GM18858 (cell line): ENCODE data around the gene ME3.
"Not testable (repeated sequence)": the region's sequence is repeated elsewhere in the genome, so short reads cannot be mapped to it uniquely, and the experiment has no call there.

ENCODE experiments used
- ATAC-seq: cut with Tn5 transposase; IDR thresholded peaks from one replicate; pipeline ENCODE4 v1.9.1; 2021; ENCODE audit not compliant: unreplicated experiment

ME3 gene

DNA sequence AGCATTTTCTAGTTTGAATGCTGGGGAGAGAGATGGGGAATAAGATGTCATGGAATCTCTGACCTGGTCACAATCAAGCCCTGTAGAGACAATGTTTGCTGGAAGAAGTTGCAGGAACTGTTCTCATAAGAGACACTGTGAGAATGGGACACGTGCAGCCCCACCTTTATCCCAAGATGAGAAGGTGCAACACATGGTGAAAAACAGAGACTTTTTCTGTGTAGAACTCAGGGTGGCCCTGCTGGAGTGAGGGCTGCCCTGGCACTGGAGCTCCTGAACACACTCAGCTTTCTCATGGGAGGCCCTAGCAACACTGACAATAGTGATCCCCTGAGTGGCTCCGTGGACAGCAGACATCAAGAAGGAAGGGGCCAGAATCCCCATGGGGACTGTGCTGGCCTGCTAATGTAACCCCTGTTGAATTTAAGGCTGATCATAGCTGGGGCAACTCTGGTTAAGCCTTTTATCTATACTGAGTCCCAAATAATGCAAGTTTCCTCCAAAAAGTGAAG, 106.6 kb downstream of the ME3 start:
- ATAC-seq = no peak

DNA sequence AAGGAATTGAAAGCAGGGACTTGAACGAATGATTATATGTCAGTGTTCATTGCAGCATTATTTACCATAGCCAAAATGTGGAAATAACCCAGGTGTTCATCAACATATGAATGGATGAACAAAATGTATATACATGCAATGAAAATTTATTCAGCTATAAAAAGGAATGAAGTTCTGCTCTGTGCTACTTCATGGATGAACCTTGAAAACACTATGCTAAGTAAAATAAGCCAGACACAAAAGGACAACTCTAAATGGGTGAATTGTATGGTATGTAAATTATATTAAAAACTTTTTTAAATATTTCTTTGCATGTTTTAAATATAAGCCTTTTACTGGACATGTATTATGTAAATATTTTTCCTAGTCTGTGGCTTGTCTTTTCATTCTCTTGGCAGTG, 107.0 kb downstream of the ME3 start:
- ATAC-seq = no peak

DNA sequence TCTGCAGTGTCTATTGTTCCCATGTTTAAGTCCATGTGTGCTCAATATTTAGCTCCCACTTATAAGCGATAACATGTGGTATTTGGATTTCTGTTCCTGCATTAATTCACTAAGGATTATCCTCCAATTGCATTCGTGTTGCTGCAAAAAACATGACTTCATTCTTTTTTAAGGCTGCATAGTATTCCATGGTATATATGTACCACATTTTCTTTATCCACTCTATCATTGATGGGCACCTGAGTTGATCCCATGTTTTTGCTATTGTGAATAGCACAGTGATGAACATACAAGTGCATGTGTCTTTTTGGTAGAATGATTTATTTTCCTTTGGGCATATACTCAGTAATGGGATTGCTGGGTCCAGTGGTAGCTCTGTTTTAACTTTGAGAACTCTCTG, 109.6 kb downstream of the ME3 start:
- not testable (repeated sequence) for ATAC-seq

DNA sequence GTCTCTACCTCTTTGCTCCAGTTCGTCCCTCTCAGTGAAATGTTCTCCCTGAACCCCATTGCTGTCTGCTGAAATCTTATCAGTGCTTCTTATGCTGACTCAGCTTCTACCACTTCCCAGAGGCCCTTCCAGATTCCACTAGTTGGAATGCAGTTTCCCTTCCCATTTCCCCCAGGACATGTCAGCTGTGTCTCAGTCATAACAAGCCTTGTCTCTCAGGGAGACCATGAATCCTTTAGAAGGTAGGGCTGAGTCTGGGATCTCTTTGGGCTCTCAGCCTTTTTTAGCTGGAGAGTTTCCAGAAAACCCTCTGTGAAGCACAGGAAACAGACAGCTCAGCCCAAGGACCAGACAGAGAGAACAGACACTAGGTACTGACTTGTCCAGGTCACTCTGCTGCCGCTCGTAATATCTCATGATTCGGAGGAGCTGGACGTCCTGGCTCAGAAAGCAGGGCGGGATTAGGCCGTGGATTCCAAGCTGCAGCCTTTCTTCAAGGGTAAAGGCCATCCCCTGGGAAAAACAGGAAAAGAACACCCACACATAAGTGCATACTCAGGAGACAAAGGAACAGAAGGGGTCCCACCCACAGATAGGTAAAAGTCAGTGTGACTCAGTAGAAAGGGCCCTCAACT, 113.0 kb downstream of the ME3 start:
- no peak for ATAC-seq

DNA sequence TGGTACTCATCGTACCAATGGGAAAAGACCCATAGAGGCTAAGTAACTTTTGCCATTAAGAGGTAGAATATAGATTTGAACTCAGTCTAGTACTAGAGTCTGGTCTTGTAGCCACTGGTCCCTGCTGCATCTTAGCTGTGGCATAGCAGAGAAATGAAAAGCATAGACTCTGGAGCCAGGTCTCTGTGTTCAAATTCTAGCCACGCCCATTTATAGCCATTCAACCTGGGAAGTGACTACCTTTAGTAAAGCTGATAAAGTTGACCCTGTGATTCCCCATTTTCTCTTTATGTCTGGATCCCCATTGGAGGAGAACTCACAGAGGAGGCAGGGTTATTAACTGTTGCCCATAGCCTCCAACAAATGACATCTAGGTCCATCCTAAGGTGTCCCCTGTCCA, 113.6 kb downstream of the ME3 start:
- no peak for ATAC-seq

DNA sequence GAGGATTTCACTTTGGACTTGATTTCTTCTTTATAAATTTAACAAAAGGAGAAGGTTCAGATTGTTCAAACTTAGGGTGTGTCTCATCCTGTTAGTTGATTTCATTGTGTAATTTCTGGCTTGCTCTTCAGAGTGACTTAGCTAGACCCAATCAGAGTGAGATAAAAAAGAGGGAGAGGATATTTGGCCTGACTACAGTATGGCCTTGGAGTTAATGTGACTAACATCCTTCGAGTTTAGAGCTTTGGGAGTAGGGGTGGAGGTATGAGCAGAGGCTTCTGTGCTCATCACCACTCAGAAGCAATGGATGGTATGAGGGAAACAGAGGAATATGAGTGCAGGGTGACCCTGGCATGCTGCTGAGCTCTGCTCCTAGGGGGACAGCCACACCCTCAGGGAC, 114.2 kb downstream of the ME3 start:
- ATAC-seq = no peak

DNA sequence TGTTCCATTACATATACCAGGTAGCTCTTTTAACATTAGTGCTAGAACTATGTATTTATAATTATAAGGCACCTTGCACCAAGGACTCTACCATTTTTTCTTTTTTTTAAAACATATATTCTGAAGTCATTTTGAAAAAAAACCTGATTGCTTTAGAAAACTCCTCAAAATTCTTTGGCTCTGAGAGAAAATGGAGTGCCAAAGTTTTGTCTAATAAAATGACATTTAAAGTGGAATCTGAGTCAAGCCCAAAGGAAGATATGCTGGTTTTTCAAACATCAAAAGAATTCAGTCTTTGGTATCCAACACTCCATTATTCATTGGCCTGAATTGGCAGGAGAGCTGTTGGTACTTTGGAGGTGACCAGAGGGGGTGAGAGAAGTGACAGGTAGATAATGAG, 116.5 kb downstream of the ME3 start:
- ATAC-seq = no peak

DNA sequence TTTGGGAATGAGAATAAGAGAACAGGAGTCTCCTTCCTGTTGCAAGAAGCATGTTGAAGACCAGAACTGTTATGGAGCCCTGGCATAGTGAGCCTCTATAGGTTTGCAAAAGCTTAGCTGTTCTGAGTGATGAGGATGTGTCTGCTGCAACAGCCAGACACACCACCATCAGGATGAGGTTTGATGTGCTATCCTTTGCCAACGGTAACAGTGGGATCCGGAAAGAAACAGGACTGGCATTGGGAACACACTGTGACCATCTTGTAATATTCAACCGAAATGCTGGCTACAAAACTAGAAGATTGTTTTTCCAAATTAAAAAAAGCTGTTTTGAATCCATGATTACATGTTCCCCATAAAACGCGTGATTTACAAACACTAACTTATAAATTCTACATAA, 117.0 kb downstream of the ME3 start:
- ATAC-seq = no peak

DNA sequence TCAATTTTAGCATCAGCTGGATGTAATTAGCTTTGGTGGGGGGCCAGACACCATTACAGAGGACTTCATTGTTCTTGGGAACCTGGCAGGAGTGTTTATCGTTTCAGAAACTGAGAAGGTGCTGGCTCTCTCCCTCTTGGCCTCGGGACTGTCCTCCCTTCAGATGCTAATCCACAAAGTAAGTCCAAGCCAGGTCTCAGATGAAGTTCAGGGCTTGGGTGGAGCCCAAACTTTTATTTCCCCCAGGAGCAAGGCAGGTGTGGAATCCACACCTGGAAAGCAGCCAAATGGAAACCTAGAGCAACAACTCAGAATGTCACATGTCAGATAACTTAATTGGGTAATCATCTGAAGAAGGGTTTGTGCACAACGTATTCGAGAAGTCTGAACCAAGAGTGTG, 119.2 kb downstream of the ME3 start:
- ATAC-seq = no peak

DNA sequence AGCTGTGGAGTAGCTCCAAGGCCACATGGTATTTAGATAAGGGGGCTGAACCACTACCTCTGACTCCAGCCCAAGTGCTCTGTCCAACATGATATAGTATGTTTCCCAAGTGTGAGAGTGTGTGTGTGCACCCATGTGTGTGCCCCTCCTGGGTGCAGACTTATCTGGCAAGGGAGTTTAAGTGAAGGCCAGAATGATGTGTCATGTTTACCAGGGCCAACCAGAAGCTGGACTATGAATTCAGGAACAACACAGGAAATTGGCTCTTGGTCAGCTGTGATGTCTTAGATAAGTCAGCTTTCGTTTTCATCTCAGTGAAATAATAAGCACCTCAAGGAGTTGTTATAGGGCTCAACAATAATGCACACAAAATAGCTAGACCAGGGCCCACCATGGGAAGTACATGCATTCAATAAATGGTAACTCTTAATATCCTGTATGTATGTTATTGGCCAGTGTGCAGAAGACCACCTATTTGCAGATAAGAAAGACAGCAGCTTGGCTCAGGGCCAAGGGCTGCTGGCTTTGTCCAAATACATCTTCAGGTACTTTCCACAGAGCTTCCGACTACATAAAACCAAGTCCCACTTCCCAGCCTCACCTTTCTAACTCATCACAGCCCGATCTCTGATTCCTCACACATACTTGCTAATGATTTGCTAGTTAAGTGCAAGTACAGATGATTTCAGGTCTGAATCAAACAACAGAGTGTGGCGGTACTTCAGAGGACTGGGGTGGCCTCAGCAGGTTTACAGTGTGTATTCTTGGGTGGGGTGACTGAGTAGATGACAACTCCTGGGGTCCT, 120.9 kb downstream of the ME3 start:
- peak; percentile 75 for ATAC-seq

DNA sequence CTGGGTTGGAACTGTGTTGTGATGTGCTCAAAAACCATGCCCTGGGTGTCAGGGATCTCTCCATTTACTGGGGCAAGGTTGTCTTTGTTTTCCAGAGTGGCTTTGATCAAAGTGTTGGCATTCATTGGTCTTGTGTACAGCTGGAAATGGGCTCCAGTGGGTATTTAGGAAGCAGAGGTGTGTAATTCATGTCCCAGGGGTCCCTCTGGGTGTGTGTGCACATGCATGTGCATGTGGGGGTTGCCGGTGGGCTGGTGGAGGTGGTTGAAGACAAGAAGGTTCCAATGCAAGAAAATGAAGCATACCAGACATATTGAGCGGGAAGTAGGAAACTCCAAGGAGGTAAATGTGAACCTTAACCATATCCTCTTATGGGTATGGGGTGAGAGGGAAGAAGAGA, 121.7 kb downstream of the ME3 start:
- ATAC-seq = no peak

DNA sequence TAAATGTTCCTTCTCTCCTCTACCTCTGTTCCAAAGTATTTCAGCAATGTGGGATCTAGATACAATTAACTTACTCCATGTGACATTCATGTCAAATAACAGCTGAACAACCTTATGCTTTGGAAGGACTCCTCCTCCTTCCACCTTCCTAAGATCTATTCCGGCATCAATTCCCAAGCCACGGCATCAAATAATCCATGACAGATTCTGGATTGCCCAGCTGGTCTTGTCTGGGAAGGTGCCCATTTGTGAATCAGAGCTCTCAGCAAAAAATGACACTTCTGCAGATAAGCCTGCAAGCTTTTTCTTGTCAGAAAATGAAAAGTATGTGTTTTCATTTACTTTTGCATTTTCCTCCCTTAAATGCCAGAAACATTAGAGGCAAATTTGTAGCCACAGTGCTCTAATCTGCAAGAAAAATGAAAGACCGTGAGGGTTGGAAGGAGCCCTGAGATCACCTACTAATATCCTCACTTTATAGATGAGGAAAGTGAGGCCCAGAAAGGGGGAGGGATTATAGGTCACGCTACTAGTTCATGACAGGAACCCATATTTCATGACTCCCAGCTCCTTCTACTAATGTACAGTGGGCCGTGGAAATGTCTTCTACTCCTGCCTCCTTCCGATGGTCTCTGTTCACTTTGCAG, 124.0 kb downstream of the ME3 start:
- no peak for ATAC-seq

DNA sequence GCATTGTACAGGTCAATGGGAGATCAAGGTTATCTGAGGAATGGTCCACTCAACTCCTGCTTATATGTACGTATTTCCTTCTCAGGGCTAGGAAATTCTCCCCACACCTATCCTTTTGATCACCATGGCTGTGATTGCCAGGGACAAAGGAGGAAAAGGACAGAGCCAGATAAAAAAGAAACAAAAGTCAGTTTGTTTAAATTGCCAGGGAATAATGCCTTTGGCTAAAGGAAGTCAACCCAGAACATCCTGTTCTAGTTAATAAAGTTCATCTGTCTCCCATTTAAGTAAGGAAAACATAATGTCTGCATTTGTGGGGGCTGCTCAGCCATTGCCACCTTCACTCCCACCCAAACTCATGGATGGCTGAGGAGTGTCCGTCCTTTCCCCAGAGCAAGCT, 124.7 kb downstream of the ME3 start:
- ATAC-seq = no peak

DNA sequence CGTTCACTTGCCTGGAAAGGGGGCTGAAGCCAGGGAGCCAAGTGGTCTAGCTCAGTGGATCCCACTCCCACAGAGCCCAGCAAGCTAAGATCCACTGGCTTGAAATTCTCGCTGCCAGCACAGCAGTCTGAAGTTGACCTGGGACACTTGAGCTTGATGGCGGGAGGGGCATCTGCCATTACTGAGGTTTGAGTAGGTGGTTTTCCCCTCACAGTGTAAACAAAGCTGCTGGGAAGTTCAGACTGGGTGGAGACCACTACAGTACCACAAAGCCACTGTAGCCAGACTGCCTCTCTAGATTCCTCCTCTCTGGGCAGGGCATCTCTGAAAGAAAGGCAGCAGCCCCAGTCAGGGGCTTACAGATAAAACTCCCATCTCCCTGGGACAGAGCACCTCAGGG, 131.1 kb downstream of the ME3 start:
- not testable (repeated sequence) for ATAC-seq

DNA sequence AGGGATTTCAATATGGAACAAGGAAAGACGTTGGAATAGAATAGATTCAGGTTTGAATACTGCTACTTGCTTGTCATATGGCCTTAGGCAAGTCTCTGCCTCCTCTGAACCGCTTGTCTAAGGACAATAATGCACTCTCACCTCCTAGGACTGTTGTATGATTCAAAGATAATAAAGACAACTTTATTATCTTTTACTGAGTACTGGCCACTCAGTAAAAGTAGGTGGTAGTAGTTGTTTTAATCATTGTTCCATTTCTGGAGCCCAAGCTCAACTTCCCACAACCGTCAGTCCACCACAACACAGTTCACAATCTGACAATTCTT, 134.2 kb downstream of the ME3 start:
- ATAC-seq = no peak

DNA sequence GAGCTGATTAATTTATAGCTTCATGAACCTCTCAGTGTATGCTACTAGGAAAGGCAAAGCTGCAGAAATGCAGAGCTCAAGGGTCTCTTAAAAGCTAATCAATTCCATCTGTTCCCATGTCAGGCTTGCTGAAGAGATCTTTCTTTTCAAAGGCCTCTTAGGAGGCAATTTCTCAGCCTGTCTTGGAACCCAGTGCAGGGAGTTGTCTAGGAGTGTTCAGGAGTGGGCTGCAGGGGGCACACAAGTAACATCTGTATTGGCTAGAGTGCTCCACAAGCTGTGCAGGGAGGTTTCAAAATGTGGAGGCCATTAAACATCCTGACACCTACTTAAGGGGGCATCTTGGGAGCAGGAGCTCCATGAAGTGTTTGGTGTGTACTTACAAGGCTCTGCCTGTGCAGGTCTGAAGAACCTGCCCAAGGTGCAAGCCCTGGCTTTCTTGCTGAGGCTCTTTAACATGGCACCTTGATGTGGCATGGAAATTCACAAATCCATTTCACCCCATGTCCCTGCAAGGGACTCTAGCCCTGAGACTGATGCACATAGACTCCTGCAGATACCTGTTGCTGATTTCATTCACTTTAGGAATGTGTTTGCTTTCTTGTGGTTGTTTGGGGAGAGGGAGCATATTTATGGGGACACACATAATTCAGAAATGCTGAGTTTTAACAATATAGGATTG, 134.7 kb downstream of the ME3 start:
- ATAC-seq = no peak

DNA sequence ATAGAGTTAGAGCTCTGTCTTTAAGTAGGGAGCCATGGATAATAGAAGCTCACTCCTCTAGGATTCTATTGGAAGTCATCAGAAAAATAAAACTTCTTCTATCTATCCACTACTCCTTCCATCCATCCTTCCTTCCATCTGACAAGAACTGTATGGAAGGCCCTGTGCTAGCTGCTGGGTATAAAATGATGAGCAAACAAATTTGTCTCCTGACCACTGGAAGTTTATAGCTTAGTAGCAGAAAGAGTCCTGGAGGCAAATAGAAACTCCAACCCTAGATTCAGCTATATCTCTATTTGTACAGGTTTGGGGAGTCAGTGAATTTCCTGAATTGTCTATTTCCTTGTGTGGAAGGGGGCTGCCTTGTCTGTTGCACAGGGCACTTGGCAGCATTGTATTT, 136.6 kb downstream of the ME3 start:
- no peak for ATAC-seq

DNA sequence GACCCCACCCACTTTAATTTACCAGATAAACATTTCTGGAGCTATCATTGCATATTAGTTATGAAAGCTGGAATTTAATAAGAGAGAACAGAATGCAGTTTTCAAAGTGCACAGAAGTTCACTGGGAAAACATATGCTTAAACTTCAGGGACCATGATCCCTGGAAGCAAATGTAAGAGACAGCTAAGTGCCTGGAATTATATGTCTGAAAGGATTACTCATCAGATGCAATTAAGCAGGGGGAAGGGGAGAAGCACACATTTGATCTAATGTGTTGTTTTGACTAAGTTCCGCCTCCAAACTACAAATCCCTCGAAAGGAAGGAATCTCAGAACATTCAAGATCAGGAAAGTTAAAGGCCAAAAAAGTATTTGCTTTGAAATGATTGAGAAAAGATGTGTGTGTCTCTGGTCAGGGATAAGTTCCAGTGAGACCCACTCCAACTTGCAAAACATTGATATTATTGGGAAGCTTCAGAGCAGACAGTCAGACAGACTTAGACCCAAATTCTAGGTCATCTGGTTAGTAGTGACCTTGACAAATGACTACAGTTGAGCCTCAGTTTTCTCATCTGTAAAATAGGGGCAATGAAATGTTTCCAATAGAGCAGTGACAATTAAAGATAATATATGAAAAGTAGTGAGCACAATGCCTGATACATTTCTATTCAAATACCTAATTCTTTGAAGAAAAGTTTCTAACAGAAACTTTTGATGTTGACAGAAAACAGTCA, 147.6 kb downstream of the ME3 start:
- ATAC-seq = no peak

DNA sequence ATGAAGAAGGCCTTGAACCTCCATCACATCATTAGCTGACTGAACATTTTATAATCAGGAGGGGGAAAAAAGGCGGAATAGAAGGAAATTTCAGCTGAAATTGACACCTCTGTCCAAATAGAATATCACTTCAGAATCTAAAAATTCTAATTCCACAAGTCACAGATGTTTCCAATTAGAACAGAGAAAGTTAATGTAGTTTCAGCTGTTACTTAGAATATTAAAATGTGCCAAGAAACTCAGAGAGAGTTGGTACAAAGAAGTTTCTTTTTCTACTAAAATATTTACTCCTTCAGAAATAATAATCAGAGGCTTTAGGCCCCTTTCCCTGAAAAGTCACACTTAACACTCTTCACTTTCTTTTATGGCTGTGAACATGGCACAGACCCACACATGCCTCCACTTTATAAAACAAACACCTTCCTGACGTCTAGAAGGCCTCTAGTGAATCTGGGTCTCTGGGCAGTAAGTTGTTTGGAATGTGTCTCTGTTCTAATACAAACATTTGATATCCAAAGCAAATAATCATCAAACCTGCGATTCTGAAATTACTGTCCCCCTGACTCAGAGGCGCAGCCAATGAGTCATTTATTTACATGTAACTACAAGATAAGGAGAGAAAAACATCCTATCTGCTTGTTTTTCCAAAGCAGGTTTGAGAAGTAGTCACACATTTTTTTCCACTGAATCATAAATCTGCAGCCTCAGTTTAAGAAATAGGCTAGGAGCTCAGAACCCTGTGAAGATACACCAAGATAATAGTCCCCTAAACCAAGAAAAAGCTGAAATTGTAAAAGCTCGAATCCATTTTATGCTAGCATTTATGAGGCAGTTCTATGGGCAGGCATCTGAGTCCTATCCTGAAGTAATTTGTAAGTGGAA, 148.4 kb downstream of the ME3 start:
- no peak for ATAC-seq

DNA sequence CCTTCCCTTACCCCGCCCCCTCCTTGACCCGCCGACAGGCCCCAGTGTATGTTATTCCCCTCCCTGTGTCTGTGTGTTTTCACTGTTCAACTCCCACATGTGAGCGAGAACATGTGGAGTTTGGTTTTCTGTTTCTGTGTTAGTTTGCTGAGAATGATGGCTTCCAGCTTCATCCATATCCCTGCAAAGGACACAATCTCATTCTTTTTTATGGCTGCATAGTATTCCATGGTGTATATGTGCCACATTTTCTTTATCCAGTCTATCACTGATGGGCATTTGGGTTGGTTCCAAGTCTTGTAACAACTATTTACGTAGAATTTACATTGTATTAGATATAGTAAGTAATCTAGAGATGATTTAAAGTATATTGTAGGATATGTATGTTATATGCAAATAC, 149.9 kb downstream of the ME3 start:
- ATAC-seq = not testable (repeated sequence)
